ENCODE results near the gene KCP.

The KCP gene

GRCh38 chr7:128846781-128847444, 63.6 kb downstream of the KCP start:
- TF ChIP-seq, protein P1, sequence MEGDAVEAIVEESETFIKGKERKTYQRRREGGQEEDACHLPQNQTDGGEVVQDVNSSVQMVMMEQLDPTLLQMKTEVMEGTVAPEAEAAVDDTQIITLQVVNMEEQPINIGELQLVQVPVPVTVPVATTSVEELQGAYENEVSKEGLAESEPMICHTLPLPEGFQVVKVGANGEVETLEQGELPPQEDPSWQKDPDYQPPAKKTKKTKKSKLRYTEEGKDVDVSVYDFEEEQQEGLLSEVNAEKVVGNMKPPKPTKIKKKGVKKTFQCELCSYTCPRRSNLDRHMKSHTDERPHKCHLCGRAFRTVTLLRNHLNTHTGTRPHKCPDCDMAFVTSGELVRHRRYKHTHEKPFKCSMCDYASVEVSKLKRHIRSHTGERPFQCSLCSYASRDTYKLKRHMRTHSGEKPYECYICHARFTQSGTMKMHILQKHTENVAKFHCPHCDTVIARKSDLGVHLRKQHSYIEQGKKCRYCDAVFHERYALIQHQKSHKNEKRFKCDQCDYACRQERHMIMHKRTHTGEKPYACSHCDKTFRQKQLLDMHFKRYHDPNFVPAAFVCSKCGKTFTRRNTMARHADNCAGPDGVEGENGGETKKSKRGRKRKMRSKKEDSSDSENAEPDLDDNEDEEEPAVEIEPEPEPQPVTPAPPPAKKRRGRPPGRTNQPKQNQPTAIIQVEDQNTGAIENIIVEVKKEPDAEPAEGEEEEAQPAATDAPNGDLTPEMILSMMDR (IDR thresholded peaks at IDR 0.05; ENCODE audit: insufficient read depth, low read length, poor library complexity, severe bottlenecking) = no peak
- no peak for DNase-seq (ENCODE audit: extremely low read depth, insufficient read length)
- Histone ChIP-seq H3K27me3 (replicated peaks; ENCODE audit: control insufficient read depth, insufficient read depth, low read length) (no peaks in the 10 kb centered on the region; the same call in 1 of the 2 replicates), H3K4me3 (replicated peaks; ENCODE audit: low read depth, low read length) (no peak overlapping the region), H3K36me3 (ENCODE audit: control insufficient read depth, insufficient read depth, low read length) (no peaks in the 10 kb centered on the region)

DNA sequence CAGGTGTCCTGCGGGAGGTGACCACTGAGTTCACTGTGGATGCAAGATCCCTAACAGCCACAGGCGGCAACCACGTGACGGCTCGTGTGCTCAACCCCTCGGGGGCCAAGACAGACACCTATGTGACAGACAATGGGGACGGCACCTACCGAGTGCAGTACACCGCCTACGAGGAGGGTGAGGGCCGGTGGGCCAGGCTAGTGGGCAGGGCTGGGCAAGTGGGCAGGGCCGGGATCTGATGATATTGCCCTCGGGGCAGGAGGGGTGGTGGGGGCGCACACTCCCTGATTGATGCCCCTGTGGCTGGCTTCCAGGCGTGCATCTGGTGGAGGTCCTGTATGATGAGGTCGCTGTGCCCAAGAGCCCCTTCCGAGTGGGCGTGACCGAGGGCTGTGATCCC, 64.5 kb downstream of the KCP start:
- DNase-seq (ENCODE audit: extremely low read depth, insufficient read length) = no peak
- TF ChIP-seq, protein P1 (IDR thresholded peaks at IDR 0.05; ENCODE audit: insufficient read depth, low read length, poor library complexity, severe bottlenecking) = no peak
- Histone ChIP-seq H3K36me3 (ENCODE audit: control insufficient read depth, insufficient read depth, low read length) (no peaks in the 10 kb centered on the region), H3K27me3 (replicated peaks; ENCODE audit: control insufficient read depth, insufficient read depth, low read length) (no peaks in the 10 kb centered on the region; the same call in 1 of the 2 replicates), H3K4me3 (replicated peaks; ENCODE audit: low read depth, low read length) (no peak overlapping the region)

DNA sequence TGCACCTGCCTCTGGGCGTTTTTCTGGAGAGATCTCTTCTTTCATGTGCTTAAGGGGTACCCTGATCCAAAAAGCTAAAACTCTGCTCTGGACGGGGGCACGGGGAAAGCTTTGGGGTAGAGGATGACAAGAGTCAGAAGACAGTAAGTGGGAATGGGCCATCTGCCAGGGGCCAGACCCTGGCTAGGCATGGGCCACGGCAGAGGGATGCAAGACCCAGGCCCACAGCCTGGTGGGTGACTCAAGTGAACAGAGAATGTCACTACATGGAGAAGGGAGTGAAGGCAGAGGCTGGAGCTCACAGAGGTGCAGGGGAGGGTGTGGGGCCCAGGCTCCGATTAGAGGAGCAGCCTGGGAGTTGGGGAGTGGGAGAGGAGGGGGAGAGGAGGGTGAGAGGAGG, 65.0 kb downstream of the KCP start:
- TF ChIP-seq, protein P1 (IDR thresholded peaks at IDR 0.05; ENCODE audit: insufficient read depth, low read length, poor library complexity, severe bottlenecking) = no peak
- Histone ChIP-seq H3K36me3 (ENCODE audit: control insufficient read depth, insufficient read depth, low read length) (no peaks in the 10 kb centered on the region), H3K4me3 (replicated peaks; ENCODE audit: low read depth, low read length) (no peak overlapping the region), H3K27me3 (replicated peaks; ENCODE audit: control insufficient read depth, insufficient read depth, low read length) (no peaks in the 10 kb centered on the region; the same call in 1 of the 2 replicates)
- DNase-seq (ENCODE audit: extremely low read depth, insufficient read length) = no peak

DNA sequence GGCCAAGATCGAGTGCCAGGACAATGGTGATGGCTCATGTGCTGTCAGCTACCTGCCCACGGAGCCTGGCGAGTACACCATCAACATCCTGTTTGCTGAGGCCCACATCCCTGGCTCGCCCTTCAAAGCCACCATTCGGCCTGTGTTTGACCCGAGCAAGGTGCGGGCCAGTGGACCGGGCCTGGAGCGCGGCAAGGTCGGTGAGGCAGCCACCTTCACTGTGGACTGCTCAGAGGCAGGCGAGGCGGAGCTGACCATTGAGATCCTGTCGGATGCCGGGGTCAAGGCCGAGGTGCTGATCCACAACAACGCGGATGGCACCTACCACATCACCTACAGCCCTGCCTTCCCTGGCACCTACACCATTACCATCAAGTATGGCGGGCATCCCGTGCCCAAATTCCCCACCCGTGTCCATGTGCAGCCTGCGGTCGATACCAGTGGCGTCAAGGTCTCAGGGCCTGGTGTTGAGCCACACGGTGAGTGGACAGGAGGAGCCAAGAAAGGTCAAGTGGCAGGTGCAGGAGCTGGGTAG, 65.7 kb downstream of the KCP start:
- no peaks in the 10 kb centered on the region for H3K36me3 ChIP-seq (ENCODE audit: control insufficient read depth, insufficient read depth, low read length)
- H3K27me3 ChIP-seq (replicated peaks; ENCODE audit: control insufficient read depth, insufficient read depth, low read length) = no peaks in the 10 kb centered on the region; the same call in 1 of the 2 replicates
- H3K4me3 ChIP-seq (replicated peaks; ENCODE audit: low read depth, low read length) = no peak overlapping the region
- TF ChIP-seq, protein P1 (IDR thresholded peaks at IDR 0.05; ENCODE audit: insufficient read depth, low read length, poor library complexity, severe bottlenecking) = no peak
- no peak for DNase-seq (ENCODE audit: extremely low read depth, insufficient read length)

GRCh38 chr7:128843938-128844621, 66.4 kb downstream of the KCP start:
- H3K36me3 ChIP-seq (ENCODE audit: control insufficient read depth, insufficient read depth, low read length) = no peaks in the 10 kb centered on the region
- TF ChIP-seq, protein P1 (IDR thresholded peaks at IDR 0.05; ENCODE audit: insufficient read depth, low read length, poor library complexity, severe bottlenecking) = no peak
- H3K4me3 ChIP-seq (replicated peaks; ENCODE audit: low read depth, low read length) = no peak overlapping the region
- H3K27me3 ChIP-seq (replicated peaks; ENCODE audit: control insufficient read depth, insufficient read depth, low read length) = no peaks in the 10 kb centered on the region; the same call in 1 of the 2 replicates
- no peak for DNase-seq (ENCODE audit: extremely low read depth, insufficient read length)
